ENCODE measurements around the gene GRN. TPM values are rescaled to one million over a fixed set of nuclear protein-coding genes. Genes with fewer than 3 reads are reported as not detected.

The GRN gene
- total RNA-seq, 1 donor from 2014 or later: 327 TPM

- H3K9me3 Mint-ChIP-seq (ENCODE audit: unreplicated experiment): no peaks in the 10 kb centered on the region
- H3K4me1 Mint-ChIP-seq (ENCODE audit: low read depth, unreplicated experiment): peaks cover 15% of the 10 kb centered on the region
- Histone ChIP-seq H3K4me3 (ENCODE audit: insufficient read depth, low read depth, low read length) (peak overlapping the region; percentile 70), H3K4me1 (ENCODE audit: insufficient read depth, low read length) (peaks cover 18% of the 10 kb centered on the region), H2AFZ (ENCODE audit: low read depth, low read length) (peak overlapping the region; percentile 92), H4K20me1 (ENCODE audit: insufficient read depth, low read length) (peaks cover 45% of the 10 kb centered on the region), H3K9ac (ENCODE audit: low read length) (peak overlapping the region; percentile 87), H3K79me2 (ENCODE audit: insufficient read depth, low read length) (peaks cover 6% of the 10 kb centered on the region), H3K27ac (ENCODE audit: low read depth, low read length) (no peak overlapping the region), H3K9me3 (ENCODE audit: insufficient read depth, low read depth, low read length) (no peaks in the 10 kb centered on the region), H3K4me2 (ENCODE audit: low read length) (peak overlapping the region; percentile 97), H3K27me3 (ENCODE audit: insufficient read depth, low read length) (peaks cover 13% of the 10 kb centered on the region), H3K36me3 (ENCODE audit: insufficient read depth, low read length) (no peaks in the 10 kb centered on the region)
- peak overlapping the region; percentile 82 for H3K4me3 Mint-ChIP-seq (ENCODE audit: unreplicated experiment)
- FAIRE-seq (no peak), DNase-seq (ENCODE audit: low read depth) (no peak)
- peaks cover 22% of the 10 kb centered on the region for H3K27me3 Mint-ChIP-seq (ENCODE audit: low read depth, unreplicated experiment)
- no peak overlapping the region for H3K27ac Mint-ChIP-seq (ENCODE audit: unreplicated experiment)
- peaks cover 2% of the 10 kb centered on the region for H3K36me3 Mint-ChIP-seq (ENCODE audit: low read depth, unreplicated experiment)
- TF ChIP-seq EZH2 (IDR thresholded peaks at IDR 0.05; ENCODE audit: insufficient read depth, low read length): no peak
- no peak for TF ChIP-seq CTCF (IDR thresholded peaks at IDR 0.05; ENCODE audit: insufficient read depth, low read depth, low read length)
Observed at GRCh38 chr17:44362459-44362948, 17.4 kb downstream of the GRN start.

- H3K9ac ChIP-seq (ENCODE audit: low read length): peak overlapping the region; percentile 87
- H4K20me1 ChIP-seq (ENCODE audit: insufficient read depth, low read length): peaks cover 41% of the 10 kb centered on the region
- H3K4me2 ChIP-seq (ENCODE audit: low read length): peak overlapping the region; percentile 97
- peaks cover 6% of the 10 kb centered on the region for H3K79me2 ChIP-seq (ENCODE audit: insufficient read depth, low read length)
- Mint-ChIP-seq H3K36me3 (ENCODE audit: low read depth, unreplicated experiment) (no peaks in the 10 kb centered on the region), H3K27ac (ENCODE audit: unreplicated experiment) (peak overlapping the region; percentile 53), H3K27me3 (ENCODE audit: low read depth, unreplicated experiment) (peaks cover 26% of the 10 kb centered on the region), H3K4me3 (ENCODE audit: unreplicated experiment) (peak overlapping the region; percentile 85), H3K4me1 (ENCODE audit: low read depth, unreplicated experiment) (peaks cover 15% of the 10 kb centered on the region), H3K9me3 (ENCODE audit: unreplicated experiment) (no peaks in the 10 kb centered on the region)
- peak overlapping the region; percentile 92 for H2AFZ ChIP-seq (ENCODE audit: low read depth, low read length)
- peaks cover 13% of the 10 kb centered on the region for H3K27me3 ChIP-seq (ENCODE audit: insufficient read depth, low read length)
- peaks cover 18% of the 10 kb centered on the region for H3K4me1 ChIP-seq (ENCODE audit: insufficient read depth, low read length)
- DNase-seq (ENCODE audit: low read depth) (no peak), FAIRE-seq (no peak)
- TF ChIP-seq EZH2 (IDR thresholded peaks at IDR 0.05; ENCODE audit: insufficient read depth, low read length) (no peak), CTCF (IDR thresholded peaks at IDR 0.05; ENCODE audit: insufficient read depth, low read depth, low read length) (no peak)
- H3K27ac ChIP-seq (ENCODE audit: low read depth, low read length): peak overlapping the region; percentile 3
- H3K36me3 ChIP-seq (ENCODE audit: insufficient read depth, low read length): no peaks in the 10 kb centered on the region
- peak overlapping the region; percentile 70 for H3K4me3 ChIP-seq (ENCODE audit: insufficient read depth, low read depth, low read length)
- H3K9me3 ChIP-seq (ENCODE audit: insufficient read depth, low read depth, low read length): no peaks in the 10 kb centered on the region
Observed at GRCh38 chr17:44362949-44363612, 18.0 kb downstream of the GRN start.

- H3K9ac ChIP-seq (ENCODE audit: low read length): peak within 1 kb of the TSS; percentile 87
Observed at GRCh38 chr17:44363613-44364159, 18.6 kb downstream of the GRN start, which contains the start of gene FAM171A2. Gene FAM171A2, minus strand, starts transcription at chr17:44363853. Its CDS starts 139 bp downstream, at chr17:44363714.

More at GRCh38 chr17:44363613-44364159, 18.6 kb downstream of the GRN start, which contains the start of gene FAM171A2:
- no peak for DNase-seq (ENCODE audit: low read depth)
- peak within 1 kb of the TSS; percentile 97 for H3K4me2 ChIP-seq (ENCODE audit: low read length)
- Mint-ChIP-seq H3K27ac (ENCODE audit: unreplicated experiment) (peak within 1 kb of the TSS; percentile 53), H3K4me1 (ENCODE audit: low read depth, unreplicated experiment) (peaks cover 15% of the 10 kb centered on the region), H3K9me3 (ENCODE audit: unreplicated experiment) (no peaks in the 10 kb centered on the region), H3K27me3 (ENCODE audit: low read depth, unreplicated experiment) (peaks cover 26% of the 10 kb centered on the region), H3K36me3 (ENCODE audit: low read depth, unreplicated experiment) (no peaks in the 10 kb centered on the region), H3K4me3 (ENCODE audit: unreplicated experiment) (peak within 1 kb of the TSS; percentile 85)
- H2AFZ ChIP-seq (ENCODE audit: low read depth, low read length): peak within 1 kb of the TSS; percentile 92
- H3K79me2 ChIP-seq (ENCODE audit: insufficient read depth, low read length): peaks cover 6% of the 10 kb centered on the region
- TF ChIP-seq EZH2 (IDR thresholded peaks at IDR 0.05; ENCODE audit: insufficient read depth, low read length) (no peak), CTCF (IDR thresholded peaks at IDR 0.05; ENCODE audit: insufficient read depth, low read depth, low read length) (peak; percentile 8)
- peaks cover 18% of the 10 kb centered on the region for H3K4me1 ChIP-seq (ENCODE audit: insufficient read depth, low read length)
- H3K4me3 ChIP-seq (ENCODE audit: insufficient read depth, low read depth, low read length): peak within 1 kb of the TSS; percentile 70
- H4K20me1 ChIP-seq (ENCODE audit: insufficient read depth, low read length): peaks cover 39% of the 10 kb centered on the region
- no peaks in the 10 kb centered on the region for H3K36me3 ChIP-seq (ENCODE audit: insufficient read depth, low read length)
- no peaks in the 10 kb centered on the region for H3K9me3 ChIP-seq (ENCODE audit: insufficient read depth, low read depth, low read length)
- no peak for FAIRE-seq
- H3K27ac ChIP-seq (ENCODE audit: low read depth, low read length): peak within 1 kb of the TSS; percentile 3
- peaks cover 13% of the 10 kb centered on the region for H3K27me3 ChIP-seq (ENCODE audit: insufficient read depth, low read length)

Measured in astrocyte (in vitro differentiated cells and primary cell).